HepG2 (cell line): Measurements from ENCODE around the gene BST1. TPM values are rescaled to one million over a fixed set of nuclear protein-coding genes. Genes with fewer than 3 reads are reported as not detected.

Experiments
- CCAR2 ChIP-seq: fragments of 200-400 bp; formaldehyde crosslinking; optimal IDR thresholded peaks from 2 replicates; pipeline ENCODE3; 2018; ENCODE audit warnings: low read depth, mild to moderate bottlenecking, low read length, moderate library complexity
- CHD4 ChIP-seq: fragments of 200-600 bp; sonication (generic); IDR thresholded peaks from 2 replicates; pipeline ENCODE4 v1.7.0; 2017; ENCODE audit warnings: mild to moderate bottlenecking, low read length, borderline replicate concordance
- GATAD1 ChIP-seq: IDR thresholded peaks from 2 replicates; pipeline ENCODE4 v1.6.1; 2016; ENCODE audit warnings: missing genetic modification reagents, missing compliant biosample characterization
- HDAC6 ChIP-seq: fragments of 200-600 bp; sonication (generic); IDR thresholded peaks from 2 replicates; pipeline ENCODE4 v1.7.0; 2017; ENCODE audit warnings: mild to moderate bottlenecking, antibody characterized with exemption, low read length, low read depth
- ISL2 ChIP-seq: sonication (generic); formaldehyde crosslinking; IDR thresholded peaks from 2 replicates; pipeline ENCODE4 v1.5.0; 2020; ENCODE audit warnings: missing genetic modification reagents
- MED13 ChIP-seq: sonication (generic); formaldehyde crosslinking; IDR thresholded peaks from 2 replicates; pipeline ENCODE4 v1.5.0; 2020; ENCODE audit warnings: missing genetic modification reagents
- PCBP1 ChIP-seq: fragments of 200-400 bp; formaldehyde crosslinking; IDR thresholded peaks from 2 replicates; pipeline ENCODE4 v1.6.1; 2017; ENCODE audit warnings: mild to moderate bottlenecking, low read depth, low read length, borderline replicate concordance
- RAD21 ChIP-seq: fragments of 450-650 bp; formaldehyde crosslinking; IDR thresholded peaks from 2 replicates; pipeline ENCODE4 v1.5.0; 2020; ENCODE audit warnings: mild to moderate bottlenecking
- RBM39 ChIP-seq: fragments of 200-400 bp; formaldehyde crosslinking; IDR thresholded peaks from one replicate; pipeline ENCODE4 v1.6.1; 2018; ENCODE audit warnings: antibody characterized with exemption, mild to moderate bottlenecking, low read depth, low read length; ENCODE audit not compliant: poor library complexity, severe bottlenecking
- SMAD1 ChIP-seq: sonication (generic); formaldehyde crosslinking; IDR thresholded peaks from 2 replicates; pipeline ENCODE4 v1.4.0; 2020; ENCODE audit warnings: missing genetic modification reagents, low read depth, mild to moderate bottlenecking, borderline replicate concordance
- TCF12 ChIP-seq, 2 experiments: fragments of 450-650 bp in 1 of 2; sonication (generic) in 1 of 2; formaldehyde crosslinking in 1 of 2; IDR thresholded peaks; 2 replicates each; pipeline versions ENCODE4 v1.6.1 to v1.8.0; 2017 to 2022; ENCODE audit warnings: antibody characterized with exemption in 1 of 2, mild to moderate bottlenecking in 1 of 2, missing genetic modification reagents in 1 of 2, moderate library complexity in 1 of 2
- TGIF2 ChIP-seq: IDR thresholded peaks from 2 replicates; pipeline ENCODE4 v1.6.1; 2016; ENCODE audit warnings: control low read depth, missing compliant biosample characterization
- XRCC5 ChIP-seq: fragments of 200-400 bp; formaldehyde crosslinking; optimal IDR thresholded peaks from 2 replicates; pipeline ENCODE3; 2017; ENCODE audit warnings: mild to moderate bottlenecking, low read length
- ZBTB4 ChIP-seq: sonication (generic); formaldehyde crosslinking; IDR thresholded peaks from 2 replicates; pipeline ENCODE4 v1.4.0; 2020; ENCODE audit warnings: missing genetic modification reagents, mild to moderate bottlenecking, borderline replicate concordance
- ZBTB42 ChIP-seq: sonication (generic); formaldehyde crosslinking; IDR thresholded peaks from 2 replicates; pipeline ENCODE4 v1.5.0; 2020; ENCODE audit warnings: mild to moderate bottlenecking, missing genetic modification reagents
- ZEB1 ChIP-seq: IDR thresholded peaks from 2 replicates; pipeline ENCODE4 v1.6.1; 2012; ENCODE audit warnings: mild to moderate bottlenecking, low read depth, inconsistent platforms; ENCODE audit not compliant: insufficient replicate concordance
- ZFP82 ChIP-seq: sonication (generic); formaldehyde crosslinking; IDR thresholded peaks from 2 replicates; pipeline ENCODE4 v1.5.1; 2020; ENCODE audit warnings: mild to moderate bottlenecking, missing genetic modification reagents, borderline replicate concordance
- ZNF121 ChIP-seq: sonication (generic); formaldehyde crosslinking; IDR thresholded peaks from 2 replicates; pipeline ENCODE4 v1.5.0; 2020; ENCODE audit warnings: mild to moderate bottlenecking, missing genetic modification reagents
- ZNF451 ChIP-seq: sonication (generic); formaldehyde crosslinking; IDR thresholded peaks from 2 replicates; pipeline ENCODE4 v1.5.0; 2020; ENCODE audit warnings: mild to moderate bottlenecking, missing genetic modification reagents
- ZNF564 ChIP-seq: sonication (generic); formaldehyde crosslinking; IDR thresholded peaks from 2 replicates; pipeline ENCODE4 v1.8.1; 2023; ENCODE audit warnings: mild to moderate bottlenecking, missing genetic modification reagents
- ZNF720 ChIP-seq: sonication (generic); formaldehyde crosslinking; IDR thresholded peaks from 2 replicates; pipeline ENCODE4 v1.4.0; 2020; ENCODE audit warnings: missing genetic modification reagents
- polyA plus RNA-seq, 8 experiments: library from polyadenylated mRNA; depleted of rRNA in 3 of 8; stranded (reverse) in 7 of 8; unstranded in 1 of 8; fragments of >200 nt; fragmentation: Illumina TruSeq in 4 of 8; extraction: Trizol in 4 of 8; gene quantifications; 2 replicates each; pipeline versions ENCODE4 v1.2.1 to v1.2.3, GENCODE V29; 2011 to 2016; ENCODE audit warnings: low read depth in 4 of 8, missing spikeins in 1 of 8, mixed read lengths in 1 of 8; ENCODE audit not compliant: insufficient read depth in 1 of 8
- total RNA-seq, 5 experiments: library from RNA; depleted of rRNA; stranded (reverse); fragments of >200 nt; fragmentation: Illumina TruSeq; extraction: Trizol; gene quantifications; 2 replicates each; pipeline ENCODE4 v1.2.3, GENCODE V29; 2016; ENCODE audit warnings: low read depth in 1 of 5
- TF ChIP-seq, protein P1 (sequence below): sonication (generic); formaldehyde crosslinking; IDR thresholded peaks from 2 replicates; pipeline ENCODE4 v1.8.1; 2023; ENCODE audit warnings: mild to moderate bottlenecking, missing genetic modification reagents

Gene BST1
- total and polyA plus RNA-seq, 2 of the 13 experiments (the other 11 are each of a cell fraction or from before 2014, with no cell fraction given): 0.09 to 0.49 TPM

DNA sequence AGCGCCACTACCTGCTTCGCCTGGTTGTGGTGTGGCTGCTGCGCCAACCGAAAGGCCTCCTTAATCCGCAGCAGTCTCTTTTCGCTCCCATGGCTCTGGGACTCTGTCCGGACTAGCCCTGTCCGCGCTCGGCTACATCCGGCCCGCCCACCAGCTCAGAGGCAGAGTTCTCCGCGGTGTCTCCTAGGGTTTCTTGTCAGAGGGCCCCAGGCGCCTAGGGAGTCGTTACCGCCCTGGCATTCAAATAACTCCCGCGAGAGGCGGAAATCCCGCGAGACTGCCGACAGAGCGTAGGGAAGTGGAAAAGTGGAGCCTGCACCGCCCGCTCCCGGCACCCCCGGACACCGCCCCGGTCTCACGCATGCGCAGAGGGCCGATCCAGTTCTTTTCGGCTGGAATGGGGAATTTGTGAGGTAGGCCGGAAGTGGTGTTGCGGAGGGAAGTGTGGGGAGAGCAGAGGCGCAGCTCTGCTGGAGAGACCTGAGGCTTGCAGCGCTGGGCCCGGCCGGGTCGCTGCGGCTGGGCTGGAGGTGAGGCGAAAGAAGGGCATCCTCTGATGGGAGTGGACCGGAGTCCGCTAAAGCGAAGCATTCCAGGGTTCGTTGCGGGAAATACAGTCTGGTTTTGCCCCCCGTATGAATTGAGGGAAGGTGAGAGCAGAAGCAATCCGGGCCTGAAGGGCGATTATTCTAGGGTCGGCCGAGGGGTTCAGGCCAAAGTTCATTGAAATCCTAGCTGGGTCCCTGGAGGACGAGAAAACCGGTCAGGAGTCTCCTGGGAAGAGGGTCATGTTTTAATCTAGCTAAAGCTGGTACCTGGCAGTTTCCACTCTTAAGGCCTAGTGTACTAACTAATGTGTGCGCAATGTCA lies 21.3 kb upstream of the BST1 start, which contains the start of gene FAM200B (continued):
- TF ChIP-seq ZNF564: 0 out of 2 replicates have a peak, but pooled peaks have one; percentile 43
- no peak for TF ChIP-seq ZFP82 (CRISPR knock-in tag)
- TF ChIP-seq TGIF2 (CRISPR knock-in tag): peak; percentile 92
- no peak for TF ChIP-seq XRCC5
- peak; percentile 88 for TF ChIP-seq GATAD1
- TF ChIP-seq CHD4: no peak
- TF ChIP-seq, protein P1, sequence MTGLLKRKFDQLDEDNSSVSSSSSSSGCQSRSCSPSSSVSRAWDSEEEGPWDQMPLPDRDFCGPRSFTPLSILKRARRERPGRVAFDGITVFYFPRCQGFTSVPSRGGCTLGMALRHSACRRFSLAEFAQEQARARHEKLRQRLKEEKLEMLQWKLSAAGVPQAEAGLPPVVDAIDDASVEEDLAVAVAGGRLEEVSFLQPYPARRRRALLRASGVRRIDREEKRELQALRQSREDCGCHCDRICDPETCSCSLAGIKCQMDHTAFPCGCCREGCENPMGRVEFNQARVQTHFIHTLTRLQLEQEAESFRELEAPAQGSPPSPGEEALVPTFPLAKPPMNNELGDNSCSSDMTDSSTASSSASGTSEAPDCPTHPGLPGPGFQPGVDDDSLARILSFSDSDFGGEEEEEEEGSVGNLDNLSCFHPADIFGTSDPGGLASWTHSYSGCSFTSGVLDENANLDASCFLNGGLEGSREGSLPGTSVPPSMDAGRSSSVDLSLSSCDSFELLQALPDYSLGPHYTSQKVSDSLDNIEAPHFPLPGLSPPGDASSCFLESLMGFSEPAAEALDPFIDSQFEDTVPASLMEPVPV: peak; percentile 91
- TF ChIP-seq CCAR2: peak; percentile 42
- TF ChIP-seq RAD21 (CRISPR knock-in tag): peak; percentile 51
- TF ChIP-seq TCF12 (IDR thresholded peaks at IDR 0.05): no peak
- no peak for TF ChIP-seq TCF12 (CRISPR knock-in tag; IDR thresholded peaks at IDR 0.05)
- peak; percentile 76 for TF ChIP-seq ZEB1
- TF ChIP-seq ZNF451: 0 out of 2 replicates have a peak, but pooled peaks have one; percentile 43
- no peak; the same call in 1 of the 2 replicates for TF ChIP-seq MED13 (CRISPR knock-in tag)
- peak; percentile 44 for TF ChIP-seq ISL2
- no peak; the same call in 1 of the 2 replicates for TF ChIP-seq SMAD1 (CRISPR knock-in tag)
- TF ChIP-seq ZNF121 (CRISPR knock-in tag): no peak
- no peak for TF ChIP-seq ZNF720
- no peak for TF ChIP-seq HDAC6
- peak; percentile 43; the same call in 1 of the 2 replicates for TF ChIP-seq ZBTB42 (CRISPR knock-in tag)
- peak; percentile 59 for TF ChIP-seq RBM39
- no peak for TF ChIP-seq ZBTB4 (CRISPR knock-in tag)
- TF ChIP-seq PCBP1: 0 out of 2 replicates have a peak, but pooled peaks have one; percentile 71
